Measurements from ENCODE around the gene MBNL1.

MBNL1 gene

GRCh38 chr3:152461460-152461859, 192.7 kb downstream of the MBNL1 start:
- no peak overlapping the region for H3K4me3 ChIP-seq (ENCODE audit: extremely low read depth, insufficient read depth, low read length, poor library complexity, severe bottlenecking)
- H3K36me3 ChIP-seq (ENCODE audit: control insufficient read depth, insufficient read depth, low read length): peaks cover 52% of the 10 kb centered on the region
- H3K9me3 ChIP-seq (ENCODE audit: control insufficient read depth, low read length): no peaks in the 10 kb centered on the region
- no CpG with 5 or more reads among the region's 1 CpG for WGBS, 2 experiments (ENCODE audit: insufficient coverage in 2 of 2)
- H3K4me1 ChIP-seq (ENCODE audit: control insufficient read depth, insufficient read depth, low read length, poor library complexity, severe bottlenecking): no peaks in the 10 kb centered on the region
- H3K27ac ChIP-seq (ENCODE audit: low read depth, low read length, severe bottlenecking): no peak overlapping the region

GRCh38 chr3:152466784-152467183, 198.1 kb downstream of the MBNL1 start:
- WGBS, 2 experiments (ENCODE audit: insufficient coverage in 2 of 2): 94 to 95% methylated on average over 4 to 5 of the region's 7 CpGs
- no peak overlapping the region for H3K27ac ChIP-seq (ENCODE audit: low read depth, low read length, severe bottlenecking)
- H3K4me1 ChIP-seq (ENCODE audit: control insufficient read depth, insufficient read depth, low read length, poor library complexity, severe bottlenecking): no peaks in the 10 kb centered on the region
- H3K9me3 ChIP-seq (ENCODE audit: control insufficient read depth, low read length): no peaks in the 10 kb centered on the region
- H3K36me3 ChIP-seq (ENCODE audit: control insufficient read depth, insufficient read depth, low read length): peaks cover 23% of the 10 kb centered on the region
- H3K4me3 ChIP-seq (ENCODE audit: extremely low read depth, insufficient read depth, low read length, poor library complexity, severe bottlenecking): no peak overlapping the region

- peaks cover 8% of the 10 kb centered on the region for H3K36me3 ChIP-seq (ENCODE audit: control insufficient read depth, insufficient read depth, low read length)
- H3K4me3 ChIP-seq (ENCODE audit: extremely low read depth, insufficient read depth, low read length, poor library complexity, severe bottlenecking): no peak overlapping the region
- no peak overlapping the region for H3K27ac ChIP-seq (ENCODE audit: low read depth, low read length, severe bottlenecking)
- no peaks in the 10 kb centered on the region for H3K9me3 ChIP-seq (ENCODE audit: control insufficient read depth, low read length)
- no peaks in the 10 kb centered on the region for H3K4me1 ChIP-seq (ENCODE audit: control insufficient read depth, insufficient read depth, low read length, poor library complexity, severe bottlenecking)
- WGBS, 2 experiments (ENCODE audit: insufficient coverage in 2 of 2): 89 to 100% methylated on average over 1 to 2 of the region's 4 CpGs
Measured at GRCh38 chr3:152469248-152470025, 200.7 kb downstream of the MBNL1 start.

GRCh38 chr3:152470095-152470494, 201.4 kb downstream of the MBNL1 start:
- no peak overlapping the region for H3K27ac ChIP-seq (ENCODE audit: low read depth, low read length, severe bottlenecking)
- H3K36me3 ChIP-seq (ENCODE audit: control insufficient read depth, insufficient read depth, low read length): peaks cover 8% of the 10 kb centered on the region
- H3K9me3 ChIP-seq (ENCODE audit: control insufficient read depth, low read length): no peaks in the 10 kb centered on the region
- WGBS, 2 experiments (ENCODE audit: insufficient coverage in 2 of 2): 90% methylated on average over 2 of the region's 4 CpGs; no CpG with 5 or more reads in 1 of the 2 experiments
- H3K4me3 ChIP-seq (ENCODE audit: extremely low read depth, insufficient read depth, low read length, poor library complexity, severe bottlenecking): no peak overlapping the region
- H3K4me1 ChIP-seq (ENCODE audit: control insufficient read depth, insufficient read depth, low read length, poor library complexity, severe bottlenecking): no peaks in the 10 kb centered on the region

GRCh38 chr3:152470893-152471292, 202.2 kb downstream of the MBNL1 start:
- Histone ChIP-seq H3K9me3 (ENCODE audit: control insufficient read depth, low read length) (peaks cover 4% of the 10 kb centered on the region), H3K4me3 (ENCODE audit: extremely low read depth, insufficient read depth, low read length, poor library complexity, severe bottlenecking) (no peak overlapping the region), H3K36me3 (ENCODE audit: control insufficient read depth, insufficient read depth, low read length) (peaks cover 2% of the 10 kb centered on the region), H3K27ac (ENCODE audit: low read depth, low read length, severe bottlenecking) (no peak overlapping the region), H3K4me1 (ENCODE audit: control insufficient read depth, insufficient read depth, low read length, poor library complexity, severe bottlenecking) (no peaks in the 10 kb centered on the region)
- WGBS, 2 experiments (ENCODE audit: insufficient coverage in 2 of 2): no CpG with 5 or more reads among the region's 1 CpG

- peaks cover 7% of the 10 kb centered on the region for H3K9me3 ChIP-seq (ENCODE audit: control insufficient read depth, low read length)
- H3K4me1 ChIP-seq (ENCODE audit: control insufficient read depth, insufficient read depth, low read length, poor library complexity, severe bottlenecking): no peaks in the 10 kb centered on the region
- WGBS, 2 experiments (ENCODE audit: insufficient coverage in 2 of 2): 71 to 78% methylated on average over 3 to 10 of the region's 15 CpGs
- no peaks in the 10 kb centered on the region for H3K36me3 ChIP-seq (ENCODE audit: control insufficient read depth, insufficient read depth, low read length)
- H3K27ac ChIP-seq (ENCODE audit: low read depth, low read length, severe bottlenecking): no peak overlapping the region
- H3K4me3 ChIP-seq (ENCODE audit: extremely low read depth, insufficient read depth, low read length, poor library complexity, severe bottlenecking): no peak overlapping the region
Measured at GRCh38 chr3:152471814-152472671, 203.3 kb downstream of the MBNL1 start.

GRCh38 chr3:152472672-152472954, 203.9 kb downstream of the MBNL1 start:
- H3K36me3 ChIP-seq (ENCODE audit: control insufficient read depth, insufficient read depth, low read length): no peaks in the 10 kb centered on the region
- WGBS, 2 experiments (ENCODE audit: insufficient coverage in 2 of 2): 98 to 100% methylated on average over 3 of the region's 3 CpGs
- H3K4me1 ChIP-seq (ENCODE audit: control insufficient read depth, insufficient read depth, low read length, poor library complexity, severe bottlenecking): no peaks in the 10 kb centered on the region
- H3K27ac ChIP-seq (ENCODE audit: low read depth, low read length, severe bottlenecking): no peak overlapping the region
- no peak overlapping the region for H3K4me3 ChIP-seq (ENCODE audit: extremely low read depth, insufficient read depth, low read length, poor library complexity, severe bottlenecking)
- peaks cover 7% of the 10 kb centered on the region for H3K9me3 ChIP-seq (ENCODE audit: control insufficient read depth, low read length)

- Histone ChIP-seq H3K4me3 (ENCODE audit: extremely low read depth, insufficient read depth, low read length, poor library complexity, severe bottlenecking) (no peak overlapping the region), H3K9me3 (ENCODE audit: control insufficient read depth, low read length) (peaks cover 7% of the 10 kb centered on the region), H3K4me1 (ENCODE audit: control insufficient read depth, insufficient read depth, low read length, poor library complexity, severe bottlenecking) (no peaks in the 10 kb centered on the region), H3K27ac (ENCODE audit: low read depth, low read length, severe bottlenecking) (no peak overlapping the region), H3K36me3 (ENCODE audit: control insufficient read depth, insufficient read depth, low read length) (no peaks in the 10 kb centered on the region)
- WGBS, 2 experiments (ENCODE audit: insufficient coverage in 2 of 2): 80% methylated on average over 1 of the region's 2 CpGs; no CpG with 5 or more reads in 1 of the 2 experiments
Measured at GRCh38 chr3:152474585-152474984, 205.9 kb downstream of the MBNL1 start.

GRCh38 chr3:152477422-152477821, 208.7 kb downstream of the MBNL1 start:
- Histone ChIP-seq H3K4me3 (ENCODE audit: extremely low read depth, insufficient read depth, low read length, poor library complexity, severe bottlenecking) (no peak overlapping the region), H3K9me3 (ENCODE audit: control insufficient read depth, low read length) (peaks cover 8% of the 10 kb centered on the region), H3K27ac (ENCODE audit: low read depth, low read length, severe bottlenecking) (no peak overlapping the region), H3K4me1 (ENCODE audit: control insufficient read depth, insufficient read depth, low read length, poor library complexity, severe bottlenecking) (no peaks in the 10 kb centered on the region), H3K36me3 (ENCODE audit: control insufficient read depth, insufficient read depth, low read length) (no peaks in the 10 kb centered on the region)
- 85 to 100% methylated on average over 1 to 2 of the region's 2 CpGs for WGBS, 2 experiments (ENCODE audit: insufficient coverage in 2 of 2)

- 100% methylated on average over 1 of the region's 2 CpGs; no CpG with 5 or more reads in 1 of the 2 experiments for WGBS, 2 experiments (ENCODE audit: insufficient coverage in 2 of 2)
- Histone ChIP-seq H3K9me3 (ENCODE audit: control insufficient read depth, low read length) (peaks cover 10% of the 10 kb centered on the region), H3K4me1 (ENCODE audit: control insufficient read depth, insufficient read depth, low read length, poor library complexity, severe bottlenecking) (no peaks in the 10 kb centered on the region), H3K27ac (ENCODE audit: low read depth, low read length, severe bottlenecking) (no peak overlapping the region), H3K36me3 (ENCODE audit: control insufficient read depth, insufficient read depth, low read length) (no peaks in the 10 kb centered on the region), H3K4me3 (ENCODE audit: extremely low read depth, insufficient read depth, low read length, poor library complexity, severe bottlenecking) (no peak overlapping the region)
Measured at GRCh38 chr3:152480282-152480953, 211.7 kb downstream of the MBNL1 start.

All from mesodermal cell (in vitro differentiated cells).